Loucy (cell line): Measurements from ENCODE around the gene FBXW8.

Experiments
- H2AFZ ChIP-seq: fragments of 200-600 bp; sonication (generic); 2 replicates; pipeline ENCODE4 v1.6.0; 2016; ENCODE audit warnings: antibody characterized with exemption, mild to moderate bottlenecking, low read length, moderate library complexity
- H3F3A ChIP-seq: fragments of 200-600 bp; 2 replicates; pipeline ENCODE4 v1.6.0; 2016; ENCODE audit warnings: antibody characterized with exemption, low read depth, mild to moderate bottlenecking
- H3K27me3 ChIP-seq: fragments of 200-600 bp; sonication (generic); 2 replicates; pipeline ENCODE4 v1.6.1; 2014; ENCODE audit warnings: low read length, mild to moderate bottlenecking; ENCODE audit not compliant: insufficient read depth, poor library complexity, severe bottlenecking
- H3K36me3 ChIP-seq: fragments of 200-600 bp; sonication (generic); 2 replicates; pipeline ENCODE4 v1.6.1; 2016; ENCODE audit warnings: low read length; ENCODE audit not compliant: insufficient read depth
- H3K4me1 ChIP-seq: fragments of 200-600 bp; sonication (generic); 2 replicates; pipeline ENCODE4 v1.5.1; 2014; ENCODE audit warnings: low read length, mild to moderate bottlenecking; ENCODE audit not compliant: insufficient read depth, poor library complexity, severe bottlenecking
- H3K4me2 ChIP-seq: fragments of 200-600 bp; sonication (generic); 2 replicates; pipeline ENCODE4 v1.6.0; 2014; ENCODE audit warnings: antibody characterized with exemption, low read length, low read depth, mild to moderate bottlenecking; ENCODE audit not compliant: poor library complexity, severe bottlenecking
- H3K4me3 ChIP-seq: fragments of 200-600 bp; sonication (generic); 2 replicates; pipeline ENCODE4 v1.5.1; 2014; ENCODE audit warnings: low read length, mild to moderate bottlenecking, mixed read lengths; ENCODE audit not compliant: poor library complexity, severe bottlenecking
- H3K79me2 ChIP-seq: fragments of 200-600 bp; sonication (generic); 2 replicates; pipeline ENCODE4 v1.6.1; 2014; ENCODE audit warnings: low read length; ENCODE audit not compliant: insufficient read depth
- H3K9ac ChIP-seq: fragments of 200-600 bp; sonication (generic); 2 replicates; pipeline ENCODE4 v1.6.0; 2014; ENCODE audit warnings: mild to moderate bottlenecking, low read depth, low read length, moderate library complexity; ENCODE audit not compliant: poor library complexity, severe bottlenecking
- H3K9me2 ChIP-seq: fragments of 200-600 bp; sonication (generic); replicated peaks from 2 replicates; pipeline ENCODE4 v1.6.1; 2016; ENCODE audit warnings: low read depth, low read length, mixed read lengths
- H3K9me3 ChIP-seq: fragments of 200-600 bp; sonication (generic); 2 replicates; pipeline ENCODE4 v1.6.1; 2014; ENCODE audit warnings: mild to moderate bottlenecking, antibody characterized with exemption, low read length, low read depth; ENCODE audit not compliant: insufficient read depth
- H4K20me1 ChIP-seq: fragments of 200-600 bp; sonication (generic); 2 replicates; pipeline ENCODE4 v1.6.0; 2014; ENCODE audit warnings: antibody characterized with exemption, low read length, mild to moderate bottlenecking; ENCODE audit not compliant: insufficient read depth, poor library complexity, severe bottlenecking
- CTCF ChIP-seq: fragments of 200-600 bp; sonication (generic); conservative IDR thresholded peaks from 2 replicates; pipeline ENCODE4 v1.5.1; 2014; ENCODE audit warnings: mild to moderate bottlenecking, antibody characterized with exemption, low read length
- EZH2phosphoT487 ChIP-seq: fragments of 200-600 bp; IDR thresholded peaks from 2 replicates; pipeline ENCODE4 v1.6.1; 2018; ENCODE audit warnings: antibody characterized with exemption, mild to moderate bottlenecking, moderate library complexity, borderline replicate concordance

The FBXW8 gene

GRCh38 chr12:116910280-116910644 is 488 bp upstream of the FBXW8 start:
- H3K79me2 ChIP-seq, result peaks cover 18% of the 10 kb centered on the region
- H3K9ac ChIP-seq, result peak overlapping the region; percentile 69
- H3K9me3 ChIP-seq, result no peaks in the 10 kb centered on the region
- peak overlapping the region; percentile 84 for H3K4me3 ChIP-seq
- no peak for TF ChIP-seq EZH2phosphoT487
- TF ChIP-seq CTCF, result no peak
- peak overlapping the region; percentile 91 for H2AFZ ChIP-seq
- peak overlapping the region; percentile 89 for H3K4me2 ChIP-seq
- no peaks in the 10 kb centered on the region for H3K36me3 ChIP-seq
- H3K4me1 ChIP-seq, result no peaks in the 10 kb centered on the region
- no peaks in the 10 kb centered on the region for H3K27me3 ChIP-seq
- H3K9me2 ChIP-seq, result no peaks in the 10 kb centered on the region
- H4K20me1 ChIP-seq, result peaks cover 18% of the 10 kb centered on the region
- H3F3A ChIP-seq, result peaks cover 2% of the 10 kb centered on the region; the same call in 1 of the 2 replicates

GRCh38 chr12:116915326-116915725 is 4.6 kb downstream of the FBXW8 start:
- Histone ChIP-seq H3K4me2 (no peak overlapping the region), H3K9me2 (no peaks in the 10 kb centered on the region), H3K4me3 (no peak overlapping the region), H3F3A (peaks cover 2% of the 10 kb centered on the region; the same call in 1 of the 2 replicates), H2AFZ (no peak overlapping the region), H3K9ac (no peak overlapping the region), H3K36me3 (no peaks in the 10 kb centered on the region), H3K9me3 (no peaks in the 10 kb centered on the region), H4K20me1 (peaks cover 49% of the 10 kb centered on the region), H3K27me3 (no peaks in the 10 kb centered on the region), H3K4me1 (peaks cover 6% of the 10 kb centered on the region), H3K79me2 (peaks cover 18% of the 10 kb centered on the region)
- TF ChIP-seq EZH2phosphoT487 (no peak), CTCF (no peak)

- Histone ChIP-seq H3K79me2 (peaks cover 12% of the 10 kb centered on the region), H3K9me3 (no peaks in the 10 kb centered on the region), H3K4me2 (peak overlapping the region; percentile 39), H3K36me3 (no peaks in the 10 kb centered on the region), H3F3A (peaks cover 2% of the 10 kb centered on the region; the same call in 1 of the 2 replicates), H4K20me1 (peaks cover 56% of the 10 kb centered on the region), H3K27me3 (peaks cover 4% of the 10 kb centered on the region), H2AFZ (no peak overlapping the region), H3K4me3 (no peak overlapping the region), H3K9me2 (no peaks in the 10 kb centered on the region), H3K4me1 (peaks cover 12% of the 10 kb centered on the region), H3K9ac (no peak overlapping the region)
- TF ChIP-seq CTCF, result no peak
- no peak for TF ChIP-seq EZH2phosphoT487
Observed at GRCh38 chr12:116916122-116916521, 5.4 kb downstream of the FBXW8 start.
